Loucy (cell line): ENCODE measurements around the gene GLT6D1.

Source experiments
- EZH2phosphoT487 ChIP-seq: fragments of 200-600 bp; IDR thresholded peaks from 2 replicates; pipeline ENCODE4 v1.6.1; 2018; ENCODE audit warnings: antibody characterized with exemption, mild to moderate bottlenecking, moderate library complexity, borderline replicate concordance
- TF ChIP-seq, protein P1 (sequence below): fragments of 200-600 bp; sonication (generic); conservative IDR thresholded peaks from 2 replicates; pipeline ENCODE4 v1.5.1; 2014; ENCODE audit warnings: mild to moderate bottlenecking, antibody characterized with exemption, low read length

DNA sequence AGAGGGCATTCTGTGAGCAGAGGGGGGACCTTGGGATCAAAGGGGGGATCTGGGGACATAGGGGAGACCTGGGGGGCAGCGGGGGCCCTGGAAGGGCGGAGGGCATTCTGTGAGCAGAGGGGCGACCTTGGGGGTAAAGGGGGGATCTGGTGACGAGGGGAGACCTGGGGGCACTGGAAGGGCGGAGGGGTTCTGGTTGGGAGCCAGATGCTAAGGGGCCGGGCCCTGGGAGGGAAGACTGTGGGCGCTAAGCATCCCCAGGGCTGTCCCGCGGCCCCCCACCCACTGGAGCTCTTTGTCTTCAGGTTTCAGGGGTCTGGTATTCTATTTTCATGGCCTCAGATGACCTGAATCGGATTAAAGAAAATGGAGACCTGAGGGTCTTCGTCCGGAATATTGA is 24.5 kb upstream of the GLT6D1 start:
- TF ChIP-seq, protein P1, sequence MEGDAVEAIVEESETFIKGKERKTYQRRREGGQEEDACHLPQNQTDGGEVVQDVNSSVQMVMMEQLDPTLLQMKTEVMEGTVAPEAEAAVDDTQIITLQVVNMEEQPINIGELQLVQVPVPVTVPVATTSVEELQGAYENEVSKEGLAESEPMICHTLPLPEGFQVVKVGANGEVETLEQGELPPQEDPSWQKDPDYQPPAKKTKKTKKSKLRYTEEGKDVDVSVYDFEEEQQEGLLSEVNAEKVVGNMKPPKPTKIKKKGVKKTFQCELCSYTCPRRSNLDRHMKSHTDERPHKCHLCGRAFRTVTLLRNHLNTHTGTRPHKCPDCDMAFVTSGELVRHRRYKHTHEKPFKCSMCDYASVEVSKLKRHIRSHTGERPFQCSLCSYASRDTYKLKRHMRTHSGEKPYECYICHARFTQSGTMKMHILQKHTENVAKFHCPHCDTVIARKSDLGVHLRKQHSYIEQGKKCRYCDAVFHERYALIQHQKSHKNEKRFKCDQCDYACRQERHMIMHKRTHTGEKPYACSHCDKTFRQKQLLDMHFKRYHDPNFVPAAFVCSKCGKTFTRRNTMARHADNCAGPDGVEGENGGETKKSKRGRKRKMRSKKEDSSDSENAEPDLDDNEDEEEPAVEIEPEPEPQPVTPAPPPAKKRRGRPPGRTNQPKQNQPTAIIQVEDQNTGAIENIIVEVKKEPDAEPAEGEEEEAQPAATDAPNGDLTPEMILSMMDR, result no peak
- no peak for TF ChIP-seq EZH2phosphoT487
